GM12873 (cell line): ENCODE measurements around the gene CER1.

ENCODE experiments used
- CTCF ChIP-seq: IDR thresholded peaks from 2 replicates; pipeline ENCODE4 v1.5.1; 2012; ENCODE audit warnings: low read depth, mild to moderate bottlenecking, moderate library complexity, low read length, control low read depth; ENCODE audit not compliant: insufficient read depth; ENCODE audit errors: missing control alignments

CER1 gene

GRCh38 chr9:14678776-14679175 lies 43.8 kb downstream of the CER1 start:
- TF ChIP-seq CTCF, result no peak

DNA sequence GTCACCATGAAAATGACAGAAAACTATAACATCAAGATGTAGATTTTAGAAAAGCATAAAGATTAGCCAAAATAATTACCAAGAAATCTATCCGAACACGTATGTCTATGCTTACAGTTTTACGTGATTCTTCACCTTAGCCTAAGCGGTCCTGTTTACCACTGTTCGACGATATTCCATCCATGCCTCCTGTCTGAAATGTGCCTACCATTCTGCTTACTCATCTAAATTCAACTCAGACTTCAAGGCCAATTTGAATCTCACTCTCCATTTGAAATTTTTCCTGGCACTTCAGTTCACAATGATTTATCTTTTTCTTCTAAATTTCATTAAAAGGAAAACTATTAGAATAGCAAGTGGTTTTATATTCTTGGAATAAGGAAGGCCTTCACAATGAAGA lies 44.7 kb downstream of the CER1 start:
- TF ChIP-seq CTCF, result no peak

DNA sequence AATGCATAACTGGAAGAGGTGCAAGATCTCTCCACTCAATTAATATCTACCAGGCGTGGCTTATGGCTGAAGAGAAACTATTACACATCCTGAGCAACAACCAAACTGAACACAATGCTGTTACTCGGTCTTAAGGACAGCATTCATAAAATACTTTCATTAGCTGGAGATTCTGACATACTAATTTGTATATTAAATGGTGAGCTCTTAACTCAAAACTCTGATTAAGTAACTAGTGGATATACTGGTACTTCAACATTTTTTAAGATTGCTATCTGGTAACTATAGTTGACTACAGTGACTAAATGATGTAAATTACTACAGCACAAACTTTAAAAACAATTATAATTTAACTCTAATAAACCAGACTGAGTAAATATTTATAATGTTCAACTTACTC lies 45.1 kb downstream of the CER1 start:
- TF ChIP-seq CTCF, result no peak

DNA sequence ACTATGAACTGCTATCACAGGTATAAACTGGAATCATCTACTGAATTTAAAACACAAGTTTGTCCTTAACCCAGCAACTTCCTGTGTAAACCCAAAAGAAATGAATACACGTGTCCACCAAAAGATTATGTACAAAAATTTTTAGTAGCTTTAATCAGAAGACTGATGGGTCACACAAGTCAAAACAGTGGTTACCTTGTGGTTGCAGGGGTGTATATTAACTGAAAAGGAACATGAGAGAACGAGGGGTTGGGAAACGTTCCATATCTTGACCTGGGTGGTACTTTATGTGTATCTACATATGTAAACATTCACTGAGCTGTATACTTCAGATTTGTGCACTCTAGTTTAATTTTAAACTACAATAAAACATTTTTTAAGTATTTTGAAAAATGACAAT lies 47.9 kb downstream of the CER1 start:
- TF ChIP-seq CTCF, result no peak

DNA sequence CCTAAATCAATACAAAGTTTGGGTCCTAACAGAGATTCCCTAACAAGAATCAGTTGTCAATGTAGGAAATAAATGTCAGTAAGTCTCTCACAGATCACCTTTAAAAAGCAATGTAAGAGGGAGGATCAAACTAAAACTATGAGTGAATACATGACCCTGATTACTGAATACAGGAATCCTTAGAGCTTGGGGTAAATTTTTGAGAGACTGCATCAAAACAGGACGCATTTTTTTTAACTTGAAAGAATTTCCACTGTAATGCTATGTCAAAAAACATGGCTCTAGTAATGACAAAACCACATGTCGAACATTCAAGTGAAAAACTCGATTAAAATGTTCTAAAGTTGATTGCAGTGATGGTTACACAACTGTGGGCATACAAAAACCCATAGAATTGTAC lies 51.2 kb downstream of the CER1 start:
- no peak for TF ChIP-seq CTCF

DNA sequence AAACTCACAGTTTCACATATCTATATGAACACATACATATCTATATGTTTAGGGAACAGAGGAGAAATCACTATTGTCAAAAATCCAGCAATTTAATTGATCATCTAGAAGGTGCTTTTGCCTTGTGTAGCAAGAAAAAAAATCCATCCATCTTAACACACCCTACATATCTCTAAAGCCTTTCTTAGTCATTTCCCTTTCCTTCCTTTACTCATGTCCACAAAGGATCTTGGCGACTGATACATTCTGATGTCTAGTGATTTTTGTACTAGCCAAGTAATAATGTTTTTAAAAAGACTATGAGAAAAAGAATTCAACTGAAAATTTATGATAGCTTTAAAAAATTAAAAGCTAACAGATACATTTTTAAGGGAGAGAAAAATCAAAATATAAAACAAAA lies 51.8 kb downstream of the CER1 start:
- TF ChIP-seq CTCF, result no peak
